AG10803 (cell line): Measurements from ENCODE around the gene ARRB2.

Source experiments
- DNase-seq: peaks from one replicate; pipeline ENCODE4 v3.0.0; 2010; ENCODE audit warnings: low read depth
- H3K4me3 ChIP-seq: 2 replicates; pipeline ENCODE4 v1.5.1; 2011; ENCODE audit warnings: mild to moderate bottlenecking, low read length, control low read depth
- CTCF ChIP-seq: conservative IDR thresholded peaks from 2 replicates; pipeline ENCODE4 v1.5.1; 2011; ENCODE audit warnings: mild to moderate bottlenecking, low read length, control low read depth, inconsistent platforms

Gene ARRB2

GRCh38 chr17:4672751-4673150 lies 37.7 kb upstream of the ARRB2 start:
- TF ChIP-seq CTCF, result no peak
- no peak overlapping the region for H3K4me3 ChIP-seq
- DNase-seq, result no peak

GRCh38 chr17:4673169-4673568 lies 37.3 kb upstream of the ARRB2 start:
- DNase-seq, result no peak
- no peak overlapping the region for H3K4me3 ChIP-seq
- no peak for TF ChIP-seq CTCF

GRCh38 chr17:4673986-4674684 lies 36.3 kb upstream of the ARRB2 start:
- no peak for DNase-seq
- no peak overlapping the region for H3K4me3 ChIP-seq
- TF ChIP-seq CTCF, result no peak

- no peak for TF ChIP-seq CTCF
- DNase-seq, result no peak
- no peak overlapping the region for H3K4me3 ChIP-seq
Measured at GRCh38 chr17:4674685-4674998, 35.8 kb upstream of the ARRB2 start.

GRCh38 chr17:4675791-4676190 lies 34.6 kb upstream of the ARRB2 start:
- no peak for TF ChIP-seq CTCF
- no peak overlapping the region for H3K4me3 ChIP-seq
- DNase-seq, result no peak

GRCh38 chr17:4676791-4677190 lies 33.6 kb upstream of the ARRB2 start:
- no peak for DNase-seq
- no peak for TF ChIP-seq CTCF

GRCh38 chr17:4678448-4679026 lies 31.9 kb upstream of the ARRB2 start:
- peak; percentile 82 for DNase-seq

More at GRCh38 chr17:4676791-4677190, 33.6 kb upstream of the ARRB2 start:
- H3K4me3 ChIP-seq, result no peak overlapping the region

More at GRCh38 chr17:4678448-4679026, 31.9 kb upstream of the ARRB2 start:
- no peak overlapping the region for H3K4me3 ChIP-seq
- no peak for TF ChIP-seq CTCF
